Stimulated activated CD8-positive, alpha-beta memory T cell treated with anti-CD3 and anti-CD28 coated beads, Interleukin-12 subunit alpha, Interleukin-12 subunit beta, amount 100 ng/mL, for 24 hours (primary cell): ENCODE measurements around the gene PFKFB4.
A peak's percentile ranks its signal among the peaks of the same experiment; 100 is the strongest.
"Not testable (repeated sequence)": the region's sequence is repeated elsewhere in the genome, so short reads cannot be mapped to it uniquely, and the experiment has no call there.

Experiments
- DNase-seq: peaks from one replicate; pipeline ENCODE4 v3.0.0-alpha.2; 2020; ENCODE audit errors: extremely low read depth

PFKFB4 gene

GRCh38 chr3:48500656-48501055, 55.9 kb downstream of the PFKFB4 start:
- DNase-seq: no peak

GRCh38 chr3:48493203-48493501, 63.5 kb downstream of the PFKFB4 start:
- DNase-seq: no peak

- DNase-seq: no peak
These were observed 64.0 kb downstream of the PFKFB4 start for GRCh38 chr3:48492461-48493202.

GRCh38 chr3:48486952-48487351, 69.7 kb downstream of the PFKFB4 start:
- DNase-seq: no peak

- DNase-seq: not testable (repeated sequence)
These were observed 73.8 kb downstream of the PFKFB4 start for GRCh38 chr3:48482822-48483221.

GRCh38 chr3:48480891-48481290, 75.7 kb downstream of the PFKFB4 start:
- DNase-seq: not testable (repeated sequence)

GRCh38 chr3:48478626-48479555, 77.7 kb downstream of the PFKFB4 start:
- no peak for DNase-seq

GRCh38 chr3:48477959-48478520, 78.6 kb downstream of the PFKFB4 start:
- no peak for DNase-seq

- DNase-seq: no peak
These were observed 80.1 kb downstream of the PFKFB4 start for GRCh38 chr3:48476426-48477053.

- DNase-seq: no peak
These were observed 81.4 kb downstream of the PFKFB4 start for GRCh38 chr3:48475188-48475587.

GRCh38 chr3:48474619-48475018, 82.0 kb downstream of the PFKFB4 start:
- no peak for DNase-seq

- not testable (repeated sequence) for DNase-seq
These were observed 82.6 kb downstream of the PFKFB4 start for GRCh38 chr3:48474031-48474430.

- DNase-seq: no peak
These were observed 83.0 kb downstream of the PFKFB4 start for GRCh38 chr3:48473617-48473952.

GRCh38 chr3:48472923-48473616, 83.5 kb downstream of the PFKFB4 start:
- DNase-seq: peak; percentile 91

- DNase-seq: no peak
These were observed 84.0 kb downstream of the PFKFB4 start for GRCh38 chr3:48472673-48472922.

GRCh38 chr3:48470286-48470685, 86.3 kb downstream of the PFKFB4 start:
- no peak for DNase-seq

GRCh38 chr3:48469046-48469915, 87.3 kb downstream of the PFKFB4 start:
- DNase-seq: no peak

GRCh38 chr3:48468329-48468731, 88.3 kb downstream of the PFKFB4 start:
- no peak for DNase-seq
